ENCODE data around the gene SNRPA. TPM values are rescaled to one million over a fixed set of nuclear protein-coding genes. Genes with fewer than 3 reads are reported as not detected.
A peak's percentile ranks its signal among the peaks of the same experiment; 100 is the strongest.
"Not testable (repeated sequence)": the region's sequence is repeated elsewhere in the genome, so short reads cannot be mapped to it uniquely, and the experiment has no call there.

SNRPA gene
- total and polyA plus RNA-seq, 4 donors = 26.7 to 49.1 (median 43.8) TPM

GRCh38 chr19:40759352-40759751 lies 8.3 kb downstream of the SNRPA start:
- intact Hi-C loops (cut with DNase I) = no loop called here
- Histone ChIP-seq H3K27me3 (ENCODE audit: control insufficient read depth in 1 of 2, insufficient read depth in 2 of 2, low read length in 1 of 2) (no peaks in the 10 kb centered on the region), H3K4me3 (ENCODE audit: low read length in 2 of 2) (no peak overlapping the region), H3K9me3 (ENCODE audit: control insufficient read depth, low read length) (no peaks in the 10 kb centered on the region), H3K27ac (ENCODE audit: low read depth in 1 of 2, low read length in 2 of 2) (no peak overlapping the region), H3K4me1 (ENCODE audit: control insufficient read depth in 1 of 2, insufficient read depth in 2 of 2, low read length in 2 of 2) (no peaks in the 10 kb centered on the region), H3K36me3 (ENCODE audit: control insufficient read depth in 1 of 2, insufficient read depth in 2 of 2, low read length in 1 of 2) (peaks cover 10 to 30% of the 10 kb centered on the region in 2 donors)
- 85 to 89% methylated on average over 13 of the region's 13 CpGs for WGBS, 2 donors
- ATAC-seq (ENCODE audit: low FRiP score) (no peak), DNase-seq (no peak)

- ATAC-seq (ENCODE audit: low FRiP score) (peak; percentile 11), DNase-seq (no peak)
- Histone ChIP-seq H3K4me3 (ENCODE audit: low read length in 2 of 2) (no peak overlapping the region), H3K9me3 (ENCODE audit: control insufficient read depth, low read length) (no peaks in the 10 kb centered on the region), H3K4me1 (ENCODE audit: control insufficient read depth in 1 of 2, insufficient read depth in 2 of 2, low read length in 2 of 2) (no peaks in the 10 kb centered on the region), H3K36me3 (ENCODE audit: control insufficient read depth in 1 of 2, insufficient read depth in 2 of 2, low read length in 1 of 2) (peaks cover 10 to 34% of the 10 kb centered on the region in 2 donors), H3K27me3 (ENCODE audit: control insufficient read depth in 1 of 2, insufficient read depth in 2 of 2, low read length in 1 of 2) (no peaks in the 10 kb centered on the region), H3K27ac (ENCODE audit: low read depth in 1 of 2, low read length in 2 of 2) (no peak overlapping the region)
- 90 to 92% methylated on average over 17 of the region's 17 CpGs for WGBS, 2 donors
- intact Hi-C loops (cut with DNase I) = no loop called here
Observed at GRCh38 chr19:40762754-40763470, 11.9 kb downstream of the SNRPA start.

GRCh38 chr19:40763526-40763925 lies 12.5 kb downstream of the SNRPA start:
- H3K4me1 ChIP-seq (ENCODE audit: control insufficient read depth in 1 of 2, insufficient read depth in 2 of 2, low read length in 2 of 2) = no peaks in the 10 kb centered on the region
- ATAC-seq (ENCODE audit: low FRiP score) (no peak), DNase-seq (no peak)
- intact Hi-C loops (cut with DNase I) = no loop called here
- H3K4me3 ChIP-seq (ENCODE audit: low read length in 2 of 2) = no peak overlapping the region
- 89% methylated on average over 7 of the region's 7 CpGs for WGBS, 2 donors
- H3K27me3 ChIP-seq (ENCODE audit: control insufficient read depth in 1 of 2, insufficient read depth in 2 of 2, low read length in 1 of 2) = no peaks in the 10 kb centered on the region
- no peaks in the 10 kb centered on the region for H3K9me3 ChIP-seq (ENCODE audit: control insufficient read depth, low read length)
- H3K36me3 ChIP-seq (ENCODE audit: control insufficient read depth in 1 of 2, insufficient read depth in 2 of 2, low read length in 1 of 2) = peaks cover 6 to 32% of the 10 kb centered on the region in 2 donors
- H3K27ac ChIP-seq (ENCODE audit: low read depth in 1 of 2, low read length in 2 of 2) = no peak overlapping the region

- WGBS, 2 donors = 93% methylated on average over 10 of the region's 10 CpGs
Observed at GRCh38 chr19:40763963-40764362, 13.0 kb downstream of the SNRPA start.

GRCh38 chr19:40766385-40766784 lies 15.4 kb downstream of the SNRPA start:
- H3K27me3 ChIP-seq (ENCODE audit: control insufficient read depth in 1 of 2, insufficient read depth in 2 of 2, low read length in 1 of 2); ATAC-seq (ENCODE audit: low FRiP score); H3K27ac ChIP-seq (ENCODE audit: low read depth in 1 of 2, low read length in 2 of 2); H3K4me1 ChIP-seq (ENCODE audit: control insufficient read depth in 1 of 2, insufficient read depth in 2 of 2, low read length in 2 of 2); DNase-seq; H3K9me3 ChIP-seq (ENCODE audit: control insufficient read depth, low read length); intact Hi-C loops (cut with DNase I); H3K4me3 ChIP-seq (ENCODE audit: low read length in 2 of 2): not testable (repeated sequence)
- peaks cover 0 to 26% of the 10 kb centered on the region in 2 donors for H3K36me3 ChIP-seq (ENCODE audit: control insufficient read depth in 1 of 2, insufficient read depth in 2 of 2, low read length in 1 of 2)
- WGBS, 2 donors = 93 to 95% methylated on average over 12 to 13 of the region's 13 CpGs

More at GRCh38 chr19:40763963-40764362, 13.0 kb downstream of the SNRPA start:
- no peak overlapping the region for H3K4me3 ChIP-seq (ENCODE audit: low read length in 2 of 2)
- DNase-seq = no peak
- no peaks in the 10 kb centered on the region for H3K9me3 ChIP-seq (ENCODE audit: control insufficient read depth, low read length)
- no peak overlapping the region for H3K27ac ChIP-seq (ENCODE audit: low read depth in 1 of 2, low read length in 2 of 2)
- no peaks in the 10 kb centered on the region for H3K27me3 ChIP-seq (ENCODE audit: control insufficient read depth in 1 of 2, insufficient read depth in 2 of 2, low read length in 1 of 2)
- no peaks in the 10 kb centered on the region for H3K4me1 ChIP-seq (ENCODE audit: control insufficient read depth in 1 of 2, insufficient read depth in 2 of 2, low read length in 2 of 2)
- peaks cover 6 to 32% of the 10 kb centered on the region in 2 donors for H3K36me3 ChIP-seq (ENCODE audit: control insufficient read depth in 1 of 2, insufficient read depth in 2 of 2, low read length in 1 of 2)
- intact Hi-C loops (cut with DNase I) = no loop called here
- no peak for ATAC-seq (ENCODE audit: low FRiP score)

- no peak for ATAC-seq (ENCODE audit: low FRiP score)
- no peaks in the 10 kb centered on the region for H3K4me1 ChIP-seq (ENCODE audit: control insufficient read depth in 1 of 2, insufficient read depth in 2 of 2, low read length in 2 of 2)
- no peak for DNase-seq
- peaks cover 0 to 8% of the 10 kb centered on the region in 2 donors for H3K36me3 ChIP-seq (ENCODE audit: control insufficient read depth in 1 of 2, insufficient read depth in 2 of 2, low read length in 1 of 2)
- WGBS, 2 donors = 76 to 83% methylated on average over 5 of the region's 5 CpGs
- no peak overlapping the region for H3K4me3 ChIP-seq (ENCODE audit: low read length in 2 of 2)
- H3K27ac ChIP-seq (ENCODE audit: low read depth in 1 of 2, low read length in 2 of 2) = no peak overlapping the region
- H3K9me3 ChIP-seq (ENCODE audit: control insufficient read depth, low read length) = no peaks in the 10 kb centered on the region
- no peaks in the 10 kb centered on the region for H3K27me3 ChIP-seq (ENCODE audit: control insufficient read depth in 1 of 2, insufficient read depth in 2 of 2, low read length in 1 of 2)
- intact Hi-C loops (cut with DNase I) = no loop called here
Observed at GRCh38 chr19:40768869-40769268, 17.9 kb downstream of the SNRPA start.

- DNase-seq; intact Hi-C loops (cut with DNase I); H3K36me3 ChIP-seq (ENCODE audit: control insufficient read depth in 1 of 2, insufficient read depth in 2 of 2, low read length in 1 of 2); H3K4me1 ChIP-seq (ENCODE audit: control insufficient read depth in 1 of 2, insufficient read depth in 2 of 2, low read length in 2 of 2); H3K9me3 ChIP-seq (ENCODE audit: control insufficient read depth, low read length); H3K27me3 ChIP-seq (ENCODE audit: control insufficient read depth in 1 of 2, insufficient read depth in 2 of 2, low read length in 1 of 2); H3K27ac ChIP-seq (ENCODE audit: low read depth in 1 of 2, low read length in 2 of 2); H3K4me3 ChIP-seq (ENCODE audit: low read length in 2 of 2); ATAC-seq (ENCODE audit: low FRiP score): not testable (repeated sequence)
- WGBS, 2 donors = 94 to 96% methylated on average over 10 of the region's 10 CpGs
Observed at GRCh38 chr19:40771101-40771862, 20.3 kb downstream of the SNRPA start.

GRCh38 chr19:40774916-40775631 lies 24.1 kb downstream of the SNRPA start, which contains the start of gene MIA:
MIA (plus strand) TSS chr19:40775521; CDS start chr19:40775543, 22 bp downstream.
- ATAC-seq (ENCODE audit: low FRiP score) (no peak), DNase-seq (peak in 1 of 2 donors; percentile 38)
- Histone ChIP-seq H3K4me3 (ENCODE audit: low read length in 2 of 2) (no peak within 1 kb of the TSS), H3K4me1 (ENCODE audit: control insufficient read depth in 1 of 2, insufficient read depth in 2 of 2, low read length in 2 of 2) (no peaks in the 10 kb centered on the region), H3K27me3 (ENCODE audit: control insufficient read depth in 1 of 2, insufficient read depth in 2 of 2, low read length in 1 of 2) (no peaks in the 10 kb centered on the region), H3K27ac (ENCODE audit: low read depth in 1 of 2, low read length in 2 of 2) (no peak within 1 kb of the TSS), H3K9me3 (ENCODE audit: control insufficient read depth, low read length) (no peaks in the 10 kb centered on the region), H3K36me3 (ENCODE audit: control insufficient read depth in 1 of 2, insufficient read depth in 2 of 2, low read length in 1 of 2) (no peaks in the 10 kb centered on the region)
- WGBS, 2 donors = 79 to 84% methylated on average over 9 of the region's 9 CpGs
- intact Hi-C loops (cut with DNase I) = no loop called here
